IMR-90 (cell line): ENCODE results near the gene GPR89B. TPM values are rescaled to one million over a fixed set of nuclear protein-coding genes. Genes with fewer than 3 reads are reported as not detected.

ENCODE experiments used
- ATAC-seq: fragments of 200-7000 bp; cut with Tn5 transposase; 2 replicates; pipeline ENCODE4 v1.9.1; 2020; ENCODE audit warnings: low read depth, mild to moderate bottlenecking, moderate library complexity
- BruUV-seq: library from RNA; stranded (reverse); fragments of 400-500 nt; replicated peaks from 2 replicates; lab custom pipeline; 2021; lab: Mats Ljungman, UMichigan
- CTCF ChIA-PET: fragments of 300-600 bp; formaldehyde crosslinking; extraction: SDS; loops from one replicate; lab custom pipeline; 2021; ENCODE audit warnings: antibody characterized with exemption; lab: Yijun Ruan, JAX
- POLR2A ChIA-PET: fragments of 300-600 bp; sonication (Branson Sonifier 250); formaldehyde crosslinking; loops from one replicate; lab custom pipeline; 2022; ENCODE audit warnings: antibody characterized with exemption; ENCODE audit not compliant: unreplicated experiment; lab: Charles Lee
- DNase-seq: peaks from one replicate; pipeline ENCODE4 v3.0.0; 2013
- H2AFZ ChIP-seq: replicated peaks from 2 replicates; pipeline ENCODE3; 2013; ENCODE audit warnings: low read length, mild to moderate bottlenecking; ENCODE audit not compliant: poor library complexity
- H2AK5ac ChIP-seq: 2 replicates; pipeline ENCODE4 v1.6.1; 2013; ENCODE audit warnings: low read depth, low read length, inconsistent platforms
- H2AK9ac ChIP-seq: replicated peaks from 2 replicates; pipeline ENCODE3; 2013; ENCODE audit warnings: mild to moderate bottlenecking, low read depth, low read length, moderate library complexity; ENCODE audit not compliant: poor library complexity
- H2BK120ac ChIP-seq: 2 replicates; pipeline ENCODE4 v1.6.1; 2013; ENCODE audit warnings: low read depth, low read length, inconsistent platforms
- H2BK15ac ChIP-seq: 3 replicates; pipeline ENCODE4 v1.6.1; 2013; ENCODE audit warnings: low read depth, low read length, inconsistent platforms
- H2BK20ac ChIP-seq: 2 replicates; pipeline ENCODE4 v1.6.1; 2013; ENCODE audit warnings: low read depth, mild to moderate bottlenecking, inconsistent platforms, low read length, moderate library complexity
- H2BK5ac ChIP-seq: 2 replicates; pipeline ENCODE4 v1.6.1; 2013; ENCODE audit warnings: mild to moderate bottlenecking, low read depth, low read length, inconsistent platforms; ENCODE audit not compliant: poor library complexity, severe bottlenecking
- H3K14ac ChIP-seq: replicated peaks from 2 replicates; pipeline ENCODE4 v1.6.1; 2013; ENCODE audit warnings: low read depth, low read length, inconsistent platforms
- H3K18ac ChIP-seq: 2 replicates; pipeline ENCODE4 v1.6.1; 2013; ENCODE audit warnings: low read depth, low read length, control low read depth
- H3K23ac ChIP-seq: 2 replicates; pipeline ENCODE4 v1.6.1; 2013; ENCODE audit warnings: low read depth, low read length, inconsistent platforms
- H3K27ac ChIP-seq: 2 replicates; pipeline ENCODE4 v1.5.1; 2013; ENCODE audit warnings: mild to moderate bottlenecking, control low read depth, low read length; ENCODE audit not compliant: insufficient read depth
- H3K27me3 ChIP-seq: 2 replicates; pipeline ENCODE4 v1.6.1; 2013; ENCODE audit warnings: low read length; ENCODE audit not compliant: control insufficient read depth, insufficient read depth
- H3K36me3 ChIP-seq: 2 replicates; pipeline ENCODE4 v1.6.1; 2013; ENCODE audit warnings: low read length, mixed read lengths; ENCODE audit not compliant: control insufficient read depth, insufficient read depth
- H3K4ac ChIP-seq: 2 replicates; pipeline ENCODE4 v1.6.1; 2013; ENCODE audit warnings: low read depth, low read length, inconsistent platforms
- H3K4me1 ChIP-seq: 2 replicates; pipeline ENCODE4 v1.6.1; 2013; ENCODE audit warnings: low read length, mixed read lengths; ENCODE audit not compliant: control insufficient read depth, insufficient read depth
- H3K4me2 ChIP-seq: 2 replicates; pipeline ENCODE4 v1.6.1; 2013; ENCODE audit warnings: low read depth, mild to moderate bottlenecking, control low read depth, low read length, moderate library complexity
- H3K4me3 ChIP-seq: 2 replicates; pipeline ENCODE4 v1.5.1; 2013; ENCODE audit warnings: low read depth, mild to moderate bottlenecking, control low read depth, low read length, moderate library complexity; ENCODE audit not compliant: insufficient read depth
- H3K56ac ChIP-seq: 2 replicates; pipeline ENCODE4 v1.6.1; 2013; ENCODE audit warnings: low read length, inconsistent platforms; ENCODE audit not compliant: insufficient read depth; ENCODE audit errors: extremely low read depth
- H3K79me1 ChIP-seq, 2 experiments: 2 replicates each; pipeline ENCODE4 v1.6.1; 2013; ENCODE audit warnings: low read length in 2 of 2, inconsistent platforms in 1 of 2, low read depth in 1 of 2
- H3K9ac ChIP-seq: 2 replicates; pipeline ENCODE4 v1.6.1; 2013; ENCODE audit warnings: low read depth, low read length, control low read depth
- H3K9me1 ChIP-seq: 2 replicates; pipeline ENCODE4 v1.6.1; 2013; ENCODE audit warnings: low read length, inconsistent platforms; ENCODE audit not compliant: insufficient read depth
- H3K9me3 ChIP-seq: 2 replicates; pipeline ENCODE4 v1.6.1; 2013; ENCODE audit warnings: low read length; ENCODE audit not compliant: control insufficient read depth, insufficient read depth
- H4K20me1 ChIP-seq: 2 replicates; pipeline ENCODE4 v1.6.1; 2013; ENCODE audit warnings: low read length, inconsistent platforms; ENCODE audit not compliant: insufficient read depth
- H4K5ac ChIP-seq: 2 replicates; pipeline ENCODE4 v1.6.1; 2013; ENCODE audit warnings: mild to moderate bottlenecking, low read depth, low read length, control low read depth
- H4K8ac ChIP-seq, 2 experiments: 2 replicates each; pipeline ENCODE4 v1.6.1; 2013; ENCODE audit warnings: low read depth in 2 of 2, low read length in 2 of 2, control low read depth in 1 of 2, inconsistent platforms in 1 of 2
- H4K91ac ChIP-seq: 2 replicates; pipeline ENCODE4 v1.6.1; 2013; ENCODE audit warnings: low read depth, low read length, inconsistent platforms; ENCODE audit not compliant: insufficient read depth
- BHLHE40 ChIP-seq: fragments of 150-350 bp; IDR thresholded peaks from 2 replicates; pipeline ENCODE4 v1.6.1; 2016; ENCODE audit warnings: mild to moderate bottlenecking, low read depth, low read length
- FOS ChIP-seq: fragments of 150-350 bp; IDR thresholded peaks from 2 replicates; pipeline ENCODE4 v1.6.1; 2016; ENCODE audit warnings: low read depth, low read length
- MAZ ChIP-seq: IDR thresholded peaks from 2 replicates; pipeline ENCODE4 v1.6.1; 2012; ENCODE audit warnings: low read depth, mild to moderate bottlenecking, low read length, improper control_type of control experiment, moderate library complexity, borderline replicate concordance
- MXI1 ChIP-seq: IDR thresholded peaks from 2 replicates; pipeline ENCODE4 v1.6.1; 2012; ENCODE audit warnings: low read depth, mild to moderate bottlenecking, low read length, moderate library complexity, borderline replicate concordance
- RAD21 ChIP-seq: IDR thresholded peaks from 2 replicates; pipeline ENCODE4 v1.6.1; 2012; ENCODE audit warnings: low read length, improper control_type of control experiment
- RCOR1 ChIP-seq: IDR thresholded peaks from 2 replicates; pipeline ENCODE4 v1.6.1; 2012; ENCODE audit warnings: mild to moderate bottlenecking, low read length, improper control_type of control experiment; ENCODE audit not compliant: insufficient replicate concordance
- SMC3 ChIP-seq: fragments of 150-350 bp; IDR thresholded peaks from 2 replicates; pipeline ENCODE4 v1.6.1; 2016; ENCODE audit warnings: low read depth, mild to moderate bottlenecking, antibody characterized with exemption, low read length, moderate library complexity
- WGBS, 2 experiments: methylation state at CpG; one replicate each; pipeline versions ENCODE4 v1.1.5 to v1.1.7; 2013; ENCODE audit warnings: missing lambda C conversion rate in 2 of 2; ENCODE audit not compliant: insufficient read length in 1 of 2; ENCODE audit errors: extremely low coverage in 2 of 2; 5-methylcytosine and 5-hydroxymethylcytosine counted together
- dilution Hi-C: fragments of 300-500 bp; cut with HindIII; formaldehyde crosslinking; loops from one replicate; pipeline ENCODE4 v1.14.3; 2018; ENCODE audit warnings: low sequenced_read_pairs; ENCODE audit not compliant: unreplicated experiment
- in situ Hi-C: fragments of 300-500 bp; cut with MboI; formaldehyde crosslinking; loops from 3 replicates; pipeline ENCODE4 v1.14.3; 2019; ENCODE audit warnings: low sequenced_read_pairs, inconsistent platforms, mixed read lengths
- intact Hi-C: fragments of 100-400 bp; cut with micrococcal nuclease; formaldehyde crosslinking; loops from 2 replicates; pipeline ENCODE4 v1.10.0; 2022
- polyA plus RNA-seq, 3 experiments: library from polyadenylated mRNA; depleted of rRNA; stranded (reverse); fragments of >200 nt; gene quantifications; 2 replicates each; pipeline ENCODE4 v1.2.3, GENCODE V29; 2012; ENCODE audit warnings: low replicate concordance in 1 of 3
- total RNA-seq: library from RNA; depleted of rRNA; stranded (reverse); fragments of >200 nt; gene quantifications from 2 replicates; pipeline ENCODE4 v1.2.3, GENCODE V29; 2012
- TF ChIP-seq, protein P1 (sequence below): fragments of 150-350 bp; IDR thresholded peaks from 2 replicates; pipeline ENCODE4 v1.6.1; 2016; ENCODE audit warnings: low read depth, mild to moderate bottlenecking, low read length, moderate library complexity, borderline replicate concordance

Gene GPR89B
- total and polyA plus RNA-seq, 2 of the 4 experiments (the other 2 are of a cell fraction), result 9.4 to 13.1 TPM

DNA sequence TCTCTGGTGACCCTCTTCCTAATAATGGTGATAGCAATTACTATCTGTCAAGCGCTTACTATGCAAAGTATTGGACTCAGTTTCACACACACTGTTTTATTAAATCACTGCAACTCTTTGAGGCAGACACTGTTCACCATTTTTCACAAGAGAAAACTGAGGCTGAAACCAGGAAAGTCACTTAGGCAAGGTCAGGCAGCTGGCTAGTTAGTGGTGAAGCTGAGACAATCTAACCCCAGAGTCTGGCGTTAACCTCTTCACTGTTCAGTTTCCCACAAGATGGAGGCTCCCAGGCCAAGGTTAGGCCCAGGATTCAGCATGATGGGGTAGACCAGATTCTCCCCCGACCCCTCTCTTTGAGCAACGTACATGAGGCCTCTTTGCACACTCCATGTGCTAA is 30.4 kb upstream of the GPR89B start:
- Histone ChIP-seq H2BK120ac (no peak overlapping the region), H4K20me1 (no peaks in the 10 kb centered on the region), H3K56ac (no peak overlapping the region), H3K36me3 (no peaks in the 10 kb centered on the region), H2AFZ (no peak overlapping the region), H3K79me1 (no peaks in the 10 kb centered on the region), H3K14ac (no peak overlapping the region), H2BK20ac (no peak overlapping the region), H3K9ac (no peak overlapping the region), H3K4ac (no peak overlapping the region), H3K4me1 (no peaks in the 10 kb centered on the region), H4K91ac (no peak overlapping the region), H3K9me3 (no peaks in the 10 kb centered on the region), H4K8ac (no peak overlapping the region), H2BK5ac (no peak overlapping the region), H3K27me3 (peaks cover 6% of the 10 kb centered on the region), H2AK9ac (no peak overlapping the region), H3K27ac (no peak overlapping the region), H2BK15ac (no peak overlapping the region), H2AK5ac (no peak overlapping the region), H3K9me1 (no peaks in the 10 kb centered on the region), H3K23ac (no peak overlapping the region), H3K18ac (no peak overlapping the region), H3K4me2 (no peak overlapping the region), H3K4me3 (no peak overlapping the region), H4K5ac (no peak overlapping the region)
- TF ChIP-seq MAZ (no peak), BHLHE40 (no peak), FOS (no peak), SMC3 (no peak), RCOR1 (no peak), MXI1 (no peak), RAD21 (no peak)
- TF ChIP-seq, protein P1, sequence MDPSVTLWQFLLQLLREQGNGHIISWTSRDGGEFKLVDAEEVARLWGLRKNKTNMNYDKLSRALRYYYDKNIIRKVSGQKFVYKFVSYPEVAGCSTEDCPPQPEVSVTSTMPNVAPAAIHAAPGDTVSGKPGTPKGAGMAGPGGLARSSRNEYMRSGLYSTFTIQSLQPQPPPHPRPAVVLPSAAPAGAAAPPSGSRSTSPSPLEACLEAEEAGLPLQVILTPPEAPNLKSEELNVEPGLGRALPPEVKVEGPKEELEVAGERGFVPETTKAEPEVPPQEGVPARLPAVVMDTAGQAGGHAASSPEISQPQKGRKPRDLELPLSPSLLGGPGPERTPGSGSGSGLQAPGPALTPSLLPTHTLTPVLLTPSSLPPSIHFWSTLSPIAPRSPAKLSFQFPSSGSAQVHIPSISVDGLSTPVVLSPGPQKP, result no peak
- DNase-seq, result no peak
- dilution Hi-C loops, result no loop called here
- no peak for ATAC-seq
- BruUV-seq, result no TSS peak
- in situ Hi-C loops, result loop anchor here (10.0 to 25.0 kb wide), 2 partner anchors 263 to 410 kb away; no protein-coding TSS in a partner anchor
- POLR2A ChIA-PET, result no interaction called here
- 20% methylated on average over 1 of the region's 4 CpGs; no CpG with 5 or more reads in 1 of the 2 experiments for WGBS, 2 experiments
- intact Hi-C loops, result no loop called here
- CTCF ChIA-PET, result no interaction called here
